Panc1 (cell line): ENCODE data around the gene SIL1.

Experiments used
- POLR2AphosphoS5 ChIP-seq: IDR thresholded peaks from 2 replicates; pipeline ENCODE4 v1.6.1; 2012; ENCODE audit warnings: mild to moderate bottlenecking, low read depth, low read length, moderate library complexity
- TCF7L2 ChIP-seq: IDR thresholded peaks from 2 replicates; pipeline ENCODE4 v1.6.1; 2011; ENCODE audit warnings: mild to moderate bottlenecking, low read depth, low read length, inconsistent platforms
- TF ChIP-seq, protein P1 (sequence below): fragments of 450-650 bp; IDR thresholded peaks from 2 replicates; pipeline ENCODE4 v1.5.1; 2017; ENCODE audit warnings: mild to moderate bottlenecking
- TF ChIP-seq, protein P2 (sequence below), 2 experiments: IDR thresholded peaks; 2 replicates each; pipeline ENCODE4 v1.6.1; 2011 to 2012; ENCODE audit warnings: low read depth in 2 of 2, control low read depth in 1 of 2, low read length in 1 of 2, mild to moderate bottlenecking in 1 of 2, moderate library complexity in 1 of 2; ENCODE audit not compliant: insufficient read depth in 1 of 2

DNA sequence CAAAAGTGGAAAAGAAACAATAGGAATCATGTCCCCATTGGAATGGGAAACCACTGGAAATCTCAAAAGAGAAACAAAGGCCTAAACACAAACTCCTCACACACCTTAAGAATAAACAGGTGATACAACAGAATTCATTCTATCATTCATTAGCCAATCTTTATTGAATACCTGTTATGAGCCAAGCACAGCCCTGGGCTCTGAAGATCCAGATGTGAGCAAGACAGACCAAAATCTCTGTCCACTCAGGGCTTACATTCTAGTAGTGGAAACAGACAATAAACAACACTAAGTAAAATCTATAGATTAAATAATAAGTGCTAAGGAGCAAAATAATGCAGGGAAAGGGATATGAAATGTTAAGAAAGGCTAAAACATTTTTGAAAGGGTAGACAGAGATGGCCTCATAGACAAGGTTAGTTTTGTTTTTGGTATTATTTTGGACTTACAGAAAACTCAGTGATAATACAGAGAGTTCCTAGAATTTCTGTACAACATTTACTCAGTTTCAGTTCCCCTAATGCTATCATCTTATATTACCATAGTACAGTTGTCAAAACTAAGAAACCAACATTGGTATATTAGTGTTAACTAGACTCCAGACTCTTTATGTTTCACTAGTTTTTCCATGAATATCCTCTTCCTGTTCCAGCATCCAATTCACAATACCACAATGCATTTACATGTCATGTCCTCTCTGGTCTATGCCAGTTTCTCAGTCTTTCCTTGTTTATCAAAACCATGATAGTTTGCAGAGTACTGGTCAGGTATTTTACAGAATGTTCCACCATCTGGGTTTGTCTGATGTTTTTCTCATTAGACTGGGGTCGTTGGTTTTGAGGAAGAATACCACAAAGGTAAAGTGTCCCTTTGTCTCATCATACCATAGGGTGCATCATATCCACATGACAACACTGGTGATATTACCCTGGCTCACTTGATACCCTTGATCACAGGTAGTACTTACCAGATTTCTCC lies 103.7 kb downstream of the SIL1 start:
- TF ChIP-seq, protein P1, sequence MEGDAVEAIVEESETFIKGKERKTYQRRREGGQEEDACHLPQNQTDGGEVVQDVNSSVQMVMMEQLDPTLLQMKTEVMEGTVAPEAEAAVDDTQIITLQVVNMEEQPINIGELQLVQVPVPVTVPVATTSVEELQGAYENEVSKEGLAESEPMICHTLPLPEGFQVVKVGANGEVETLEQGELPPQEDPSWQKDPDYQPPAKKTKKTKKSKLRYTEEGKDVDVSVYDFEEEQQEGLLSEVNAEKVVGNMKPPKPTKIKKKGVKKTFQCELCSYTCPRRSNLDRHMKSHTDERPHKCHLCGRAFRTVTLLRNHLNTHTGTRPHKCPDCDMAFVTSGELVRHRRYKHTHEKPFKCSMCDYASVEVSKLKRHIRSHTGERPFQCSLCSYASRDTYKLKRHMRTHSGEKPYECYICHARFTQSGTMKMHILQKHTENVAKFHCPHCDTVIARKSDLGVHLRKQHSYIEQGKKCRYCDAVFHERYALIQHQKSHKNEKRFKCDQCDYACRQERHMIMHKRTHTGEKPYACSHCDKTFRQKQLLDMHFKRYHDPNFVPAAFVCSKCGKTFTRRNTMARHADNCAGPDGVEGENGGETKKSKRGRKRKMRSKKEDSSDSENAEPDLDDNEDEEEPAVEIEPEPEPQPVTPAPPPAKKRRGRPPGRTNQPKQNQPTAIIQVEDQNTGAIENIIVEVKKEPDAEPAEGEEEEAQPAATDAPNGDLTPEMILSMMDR, result no peak
- no peak for TF ChIP-seq TCF7L2
- TF ChIP-seq, protein P2, sequence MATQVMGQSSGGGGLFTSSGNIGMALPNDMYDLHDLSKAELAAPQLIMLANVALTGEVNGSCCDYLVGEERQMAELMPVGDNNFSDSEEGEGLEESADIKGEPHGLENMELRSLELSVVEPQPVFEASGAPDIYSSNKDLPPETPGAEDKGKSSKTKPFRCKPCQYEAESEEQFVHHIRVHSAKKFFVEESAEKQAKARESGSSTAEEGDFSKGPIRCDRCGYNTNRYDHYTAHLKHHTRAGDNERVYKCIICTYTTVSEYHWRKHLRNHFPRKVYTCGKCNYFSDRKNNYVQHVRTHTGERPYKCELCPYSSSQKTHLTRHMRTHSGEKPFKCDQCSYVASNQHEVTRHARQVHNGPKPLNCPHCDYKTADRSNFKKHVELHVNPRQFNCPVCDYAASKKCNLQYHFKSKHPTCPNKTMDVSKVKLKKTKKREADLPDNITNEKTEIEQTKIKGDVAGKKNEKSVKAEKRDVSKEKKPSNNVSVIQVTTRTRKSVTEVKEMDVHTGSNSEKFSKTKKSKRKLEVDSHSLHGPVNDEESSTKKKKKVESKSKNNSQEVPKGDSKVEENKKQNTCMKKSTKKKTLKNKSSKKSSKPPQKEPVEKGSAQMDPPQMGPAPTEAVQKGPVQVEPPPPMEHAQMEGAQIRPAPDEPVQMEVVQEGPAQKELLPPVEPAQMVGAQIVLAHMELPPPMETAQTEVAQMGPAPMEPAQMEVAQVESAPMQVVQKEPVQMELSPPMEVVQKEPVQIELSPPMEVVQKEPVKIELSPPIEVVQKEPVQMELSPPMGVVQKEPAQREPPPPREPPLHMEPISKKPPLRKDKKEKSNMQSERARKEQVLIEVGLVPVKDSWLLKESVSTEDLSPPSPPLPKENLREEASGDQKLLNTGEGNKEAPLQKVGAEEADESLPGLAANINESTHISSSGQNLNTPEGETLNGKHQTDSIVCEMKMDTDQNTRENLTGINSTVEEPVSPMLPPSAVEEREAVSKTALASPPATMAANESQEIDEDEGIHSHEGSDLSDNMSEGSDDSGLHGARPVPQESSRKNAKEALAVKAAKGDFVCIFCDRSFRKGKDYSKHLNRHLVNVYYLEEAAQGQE (IDR thresholded peaks at IDR 0.05; ENCODE audit: insufficient read depth in 1 of 2, low read depth in 2 of 2, low read length in 1 of 2), result no peak
- TF ChIP-seq POLR2AphosphoS5, result no peak
